ENCODE data around the gene CD46. TPM values are rescaled to one million over a fixed set of nuclear protein-coding genes. Genes with fewer than 3 reads are reported as not detected.

Gene CD46
- 78.8 and 98.7 TPM in 2 replicates for total RNA-seq

GRCh38 chr1:207751790-207752455 is at the start of gene CD46:
Gene CD46 (plus strand): TSS chr1:207752054. CDS start chr1:207752213, 159 bp downstream.

Other genes with a start within 250 kb of the CD46 start
- not detected in 2 replicates for gene CR1L, start 106.9 kb upstream of the CD46 start, total RNA-seq
- gene CD34, start 159.1 kb downstream of the CD46 start, total RNA-seq, result 0.38 and 0.56 TPM in 2 replicates

All from regular cardiac myocyte (primary cell).